GM18858 (cell line): ENCODE measurements around the gene CPS1.

Experiments used
- ATAC-seq: cut with Tn5 transposase; IDR thresholded peaks from one replicate; pipeline ENCODE4 v1.9.1; 2021; ENCODE audit not compliant: unreplicated experiment

CPS1 gene

GRCh38 chr2:210546424-210547208 is 9.8 kb upstream of the CPS1 start:
- no peak for ATAC-seq

GRCh38 chr2:210548031-210548430 is 8.4 kb upstream of the CPS1 start:
- ATAC-seq: no peak

GRCh38 chr2:210548878-210549384 is 7.5 kb upstream of the CPS1 start:
- ATAC-seq: no peak

DNA sequence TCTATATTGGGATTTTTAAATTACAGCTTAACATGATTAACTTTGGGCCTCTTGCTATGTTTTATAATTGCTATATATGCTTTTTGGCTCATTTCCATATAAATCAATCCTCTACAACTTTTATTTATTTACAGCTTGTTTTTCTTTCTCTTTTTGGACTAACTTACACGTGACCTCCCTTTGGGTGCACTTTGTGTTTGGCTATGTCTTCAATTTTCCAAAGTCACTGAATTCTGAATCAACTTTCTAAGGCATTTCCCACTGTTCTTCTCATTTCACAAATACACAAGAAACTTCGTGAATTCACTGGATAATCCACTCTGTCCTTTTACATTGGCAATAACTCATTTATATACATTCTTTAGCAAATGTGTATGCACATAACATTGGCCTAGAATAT is 5.4 kb upstream of the CPS1 start:
- no peak for ATAC-seq

GRCh38 chr2:210553373-210553772 is 3.0 kb upstream of the CPS1 start:
- ATAC-seq: no peak

DNA sequence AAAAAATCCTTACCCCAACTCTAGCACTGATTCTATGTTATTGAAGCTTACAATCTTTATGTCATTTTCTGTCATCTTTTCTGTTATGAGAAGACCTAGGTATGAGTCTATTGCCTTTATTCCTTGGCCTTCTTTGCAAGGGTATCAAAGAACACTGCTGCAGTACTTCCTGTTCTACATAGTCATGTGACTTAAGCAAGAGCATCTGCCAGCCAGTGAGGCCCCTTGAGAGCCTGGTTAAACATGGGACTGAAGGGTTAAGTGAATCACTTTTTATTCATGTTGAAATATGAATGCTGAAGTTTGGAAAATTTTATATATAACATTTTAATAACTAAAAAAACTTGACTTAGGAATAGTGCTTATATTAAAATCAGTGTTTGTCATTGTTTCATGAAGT is 844 bp upstream of the CPS1 start:
- no peak for ATAC-seq

DNA sequence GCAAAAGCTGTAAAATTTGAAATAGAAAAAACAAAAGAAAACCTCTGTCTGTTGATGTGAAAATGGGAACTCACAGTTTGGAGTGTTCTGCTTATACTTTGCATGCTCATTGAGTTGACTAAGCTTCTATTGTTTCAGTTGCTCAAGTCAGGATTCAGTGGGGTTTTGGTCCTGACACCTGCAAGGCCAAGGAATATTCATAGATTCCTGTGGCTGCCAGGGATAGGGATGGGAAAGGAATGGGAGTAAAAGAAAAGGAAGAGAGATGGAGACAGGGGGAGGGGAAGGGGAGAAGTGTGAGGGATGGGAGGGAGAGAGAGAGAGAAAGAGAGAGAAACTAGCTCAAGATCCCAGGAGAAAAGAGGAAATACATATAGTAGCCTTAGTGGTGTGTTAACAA is 1.3 kb downstream of the CPS1 start:
- no peak for ATAC-seq

DNA sequence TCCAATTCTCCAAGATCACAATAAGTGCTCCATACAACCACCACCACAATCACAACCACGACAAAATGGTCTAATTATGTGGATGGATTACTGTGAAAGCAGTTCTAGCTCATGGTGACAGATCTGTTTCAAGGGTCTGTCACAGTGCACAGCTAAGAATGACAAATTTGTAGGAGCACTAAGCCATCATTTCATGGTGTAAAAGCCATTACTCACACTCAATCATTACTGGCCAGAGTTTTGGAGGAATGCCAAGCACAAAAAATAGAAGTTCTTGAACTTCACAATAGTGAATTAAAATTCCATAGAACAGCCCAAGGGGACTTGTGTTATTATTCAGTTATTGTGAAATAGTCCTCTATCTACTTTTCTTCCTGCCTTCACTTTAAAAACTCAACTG is 2.3 kb downstream of the CPS1 start:
- ATAC-seq: no peak

DNA sequence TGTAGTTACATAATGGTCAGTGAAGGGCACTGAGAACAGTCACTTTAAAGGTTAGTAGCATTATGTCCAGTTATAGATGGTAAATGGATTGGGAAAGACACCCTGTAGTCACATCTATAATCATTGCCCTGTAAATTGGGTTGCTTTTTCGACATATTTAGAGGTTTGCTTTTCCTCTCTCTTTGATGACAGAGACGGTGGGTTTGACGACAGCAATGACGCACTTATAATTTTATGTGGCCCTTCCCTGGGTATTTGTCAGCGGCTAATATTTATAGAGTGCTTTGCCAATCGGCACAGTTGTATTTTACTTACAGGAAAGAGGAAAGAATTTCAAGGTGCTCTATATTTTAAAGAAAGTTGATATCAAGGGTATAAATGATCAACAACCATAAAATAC is 2.8 kb downstream of the CPS1 start:
- ATAC-seq: no peak

DNA sequence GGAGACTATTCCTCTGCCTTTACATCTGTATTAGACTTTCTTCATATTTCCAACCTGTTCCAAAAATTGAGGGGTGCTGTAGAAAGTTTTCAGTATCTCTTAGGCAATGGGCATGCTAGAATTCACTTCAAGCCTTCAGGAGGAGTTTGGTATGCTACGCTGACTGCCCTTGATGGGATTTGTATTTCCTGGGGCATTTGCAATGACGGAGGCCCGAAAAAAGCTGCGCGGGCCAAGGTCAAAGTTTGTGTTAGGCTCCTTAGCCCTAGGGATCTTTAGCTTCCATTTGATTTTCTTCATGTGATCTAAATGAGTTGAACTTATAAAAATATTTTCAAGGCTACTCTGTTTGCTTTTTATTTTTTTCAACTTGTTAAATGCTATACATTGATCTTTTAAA is 5.1 kb downstream of the CPS1 start:
- ATAC-seq: no peak

DNA sequence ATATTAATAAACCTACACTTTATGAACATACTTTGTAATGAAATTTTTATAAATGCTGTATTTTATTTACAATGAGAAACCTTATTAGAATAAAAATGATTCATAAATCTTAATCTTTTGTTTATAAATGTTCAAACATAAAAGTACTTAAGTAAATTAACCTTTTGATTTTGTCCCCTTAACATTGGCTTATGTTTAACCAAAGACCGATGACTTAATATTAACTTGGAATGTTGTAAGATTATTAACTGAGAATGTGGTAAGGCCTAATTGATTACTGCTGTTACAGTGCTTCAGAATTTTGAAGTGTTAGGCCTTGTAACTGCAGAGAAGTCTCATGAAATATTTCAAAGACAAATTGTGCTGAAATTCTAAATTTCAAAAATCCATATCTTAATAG is 5.7 kb downstream of the CPS1 start:
- no peak for ATAC-seq

DNA sequence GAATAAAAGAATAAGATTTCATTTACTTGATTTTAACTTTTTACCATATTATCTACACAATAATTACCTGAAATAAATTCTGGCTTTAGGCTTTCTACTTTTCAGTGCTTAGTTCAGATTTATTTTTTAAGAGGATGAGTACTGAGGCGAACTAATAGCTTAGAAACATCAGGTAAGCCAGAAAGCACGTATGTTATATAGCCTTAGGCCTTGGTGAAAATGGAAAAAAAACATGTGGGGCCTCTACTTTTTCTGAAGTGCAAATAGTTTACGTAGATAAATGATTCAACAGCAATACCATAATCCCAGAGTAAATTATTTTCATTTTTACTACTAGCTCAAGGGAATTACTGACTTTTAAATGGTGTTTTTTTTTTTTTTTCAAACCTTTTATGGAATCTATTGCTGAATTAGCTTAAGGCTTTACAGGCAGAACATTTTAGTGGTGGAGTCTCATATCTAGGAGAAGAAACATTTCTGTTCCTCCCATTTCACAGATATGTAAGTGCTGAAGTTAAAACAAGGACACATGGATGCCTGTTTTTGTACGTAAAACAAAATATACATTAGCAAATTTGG is 6.2 kb downstream of the CPS1 start:
- no peak for ATAC-seq

DNA sequence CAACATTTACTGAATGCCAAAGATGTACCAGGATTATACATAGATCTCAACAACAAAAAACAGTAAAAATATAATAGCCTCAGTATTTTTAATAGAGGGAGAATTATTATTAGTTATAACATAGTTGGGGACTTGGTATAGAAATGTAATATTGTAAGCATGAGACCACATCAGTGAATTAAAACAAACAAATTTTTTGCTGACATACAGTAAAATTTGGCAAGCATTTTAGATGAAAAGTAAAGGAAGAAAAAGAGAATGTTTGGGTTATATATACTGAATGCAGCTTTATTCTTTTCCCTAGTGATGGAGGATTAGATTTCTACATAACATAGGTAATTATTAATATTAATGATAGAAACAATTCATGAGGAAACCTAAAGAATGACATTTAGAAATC is 10.9 kb downstream of the CPS1 start:
- no peak for ATAC-seq

DNA sequence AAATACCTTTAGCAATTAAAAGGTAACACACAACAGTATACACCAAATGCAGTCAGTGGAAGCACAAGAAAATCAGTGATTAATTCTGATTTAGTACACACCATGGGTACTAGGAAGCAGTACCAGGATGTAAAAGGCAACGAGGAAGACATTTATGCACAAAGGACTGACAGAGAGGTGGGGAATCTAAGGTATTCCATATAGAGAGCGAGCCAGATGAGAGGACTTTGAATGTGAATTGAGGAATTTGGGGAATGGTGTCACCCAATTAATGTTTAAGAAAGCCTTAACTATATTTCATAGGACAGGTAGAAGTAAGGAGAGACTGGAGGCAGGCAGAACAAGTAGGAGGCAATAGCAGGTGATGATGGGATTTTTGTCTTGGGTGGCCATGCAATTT is 11.7 kb downstream of the CPS1 start:
- no peak for ATAC-seq

DNA sequence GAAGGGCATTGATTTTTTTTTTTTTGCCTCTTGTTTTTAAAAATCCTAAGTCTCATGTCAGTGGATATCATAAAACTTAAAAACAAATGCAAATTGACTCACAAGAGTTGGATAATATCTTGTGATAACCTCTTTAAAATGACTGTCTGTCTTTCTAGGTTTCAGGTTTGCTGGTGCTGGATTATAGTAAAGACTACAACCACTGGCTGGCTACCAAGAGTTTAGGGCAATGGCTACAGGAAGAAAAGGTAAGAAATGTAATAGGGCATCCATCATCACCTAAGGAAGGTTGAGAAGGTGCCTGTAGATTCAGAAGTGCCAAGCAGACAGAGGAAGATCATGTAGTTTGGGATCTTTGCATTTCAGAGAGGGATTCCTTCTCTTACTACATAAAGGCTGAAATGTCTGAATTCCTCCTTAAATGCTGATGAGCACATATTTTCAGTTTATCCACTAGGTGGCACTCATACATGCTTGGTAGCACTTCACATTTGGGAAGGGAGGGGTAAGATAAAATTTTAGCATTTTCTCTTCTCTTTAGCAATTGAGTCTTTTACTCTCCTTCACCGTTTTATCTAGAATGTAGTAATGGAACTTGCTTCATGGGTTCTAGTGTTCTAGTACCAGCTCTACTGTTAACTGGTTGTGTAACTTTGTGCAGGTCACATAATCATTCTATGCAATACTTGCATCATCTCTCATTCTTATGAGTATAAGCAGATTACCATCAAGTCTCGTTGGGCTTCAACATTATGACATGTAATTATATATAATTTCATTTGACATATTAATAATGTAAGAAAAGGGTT is 21.1 kb downstream of the CPS1 start:
- ATAC-seq: peak; percentile 96

DNA sequence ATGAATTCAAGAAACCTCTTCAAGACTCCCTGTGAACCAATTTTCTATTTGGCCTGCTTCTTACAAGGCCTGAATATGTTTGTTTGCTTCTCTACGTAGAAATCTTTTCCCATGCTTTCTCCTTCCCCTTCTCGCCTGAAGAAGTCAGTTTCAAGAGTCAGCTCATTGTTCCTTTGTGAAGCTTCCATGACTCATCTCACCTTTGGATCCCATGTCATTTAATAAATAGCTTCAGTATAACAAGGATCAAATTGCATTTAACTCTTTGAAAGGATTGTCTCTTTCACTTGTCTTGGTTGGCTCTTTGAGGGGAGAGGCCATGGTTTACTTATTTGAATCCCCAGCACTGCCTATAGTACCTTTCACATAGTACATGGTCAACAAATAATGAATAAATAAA is 28.4 kb downstream of the CPS1 start:
- no peak for ATAC-seq

GRCh38 chr2:210586381-210586780 is 30.0 kb downstream of the CPS1 start:
- ATAC-seq: no peak

GRCh38 chr2:210591663-210592062 is 35.3 kb downstream of the CPS1 start:
- no peak for ATAC-seq

DNA sequence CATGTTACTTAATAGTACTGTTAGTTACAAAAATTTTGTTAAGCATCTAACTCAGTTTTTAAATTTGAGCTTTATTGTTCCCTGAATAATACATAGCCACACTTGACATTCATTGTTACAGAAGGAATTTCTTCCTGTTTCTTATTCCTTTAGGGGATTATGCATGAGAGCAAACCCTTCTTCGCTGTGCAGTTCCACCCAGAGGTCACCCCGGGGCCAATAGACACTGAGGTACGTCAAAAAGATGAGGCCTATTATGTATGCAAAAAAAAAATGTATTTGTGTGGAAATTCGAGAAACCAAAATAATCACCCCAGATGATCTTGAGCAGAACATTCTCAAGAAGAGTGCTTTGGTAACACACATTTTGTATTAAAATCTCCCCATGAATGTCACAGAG is 36.3 kb downstream of the CPS1 start:
- ATAC-seq: no peak

GRCh38 chr2:210593166-210593565 is 36.8 kb downstream of the CPS1 start:
- no peak for ATAC-seq

DNA sequence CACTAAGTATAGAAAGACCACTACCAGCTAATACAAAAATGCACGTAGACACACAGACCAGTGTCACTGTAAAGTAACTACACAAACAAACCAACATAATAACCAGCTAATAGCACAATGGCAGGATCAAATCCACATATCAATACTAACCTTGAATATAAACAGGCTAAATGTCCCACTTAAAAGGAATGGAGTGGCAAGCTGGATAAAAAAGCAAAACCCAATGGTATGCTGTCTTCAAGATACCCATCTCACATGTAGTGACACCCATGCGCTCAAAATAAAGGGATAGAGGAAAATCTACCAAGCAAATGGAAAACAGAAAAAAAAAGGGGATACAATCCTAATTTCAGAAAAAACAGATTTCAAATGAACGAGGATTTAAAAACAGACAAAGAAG is 41.8 kb downstream of the CPS1 start:
- ATAC-seq: no peak

DNA sequence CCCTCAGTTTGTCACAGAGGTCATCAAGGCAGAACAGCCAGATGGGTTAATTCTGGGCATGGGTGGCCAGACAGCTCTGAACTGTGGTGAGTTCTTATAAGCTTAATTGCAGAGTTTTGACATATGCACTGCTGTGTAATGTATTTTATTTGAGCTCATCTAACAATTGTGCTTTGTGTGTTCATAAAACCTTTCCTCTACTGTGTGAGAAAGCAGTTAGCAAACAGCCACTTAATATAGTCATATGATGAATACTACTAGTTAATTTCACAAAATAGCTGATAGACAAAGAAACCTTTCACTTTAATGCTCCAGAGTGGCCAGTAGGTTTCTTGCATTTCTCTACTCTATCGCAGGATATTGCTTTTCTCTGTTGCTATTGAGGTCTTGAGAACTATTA is 43.1 kb downstream of the CPS1 start:
- ATAC-seq: no peak
